HG03108 (cell line): ENCODE results near the gene PAX5.

Experiments used
- ATAC-seq: cut with Tn5 transposase; IDR thresholded peaks from one replicate; pipeline ENCODE4 v1.9.1; 2021; ENCODE audit warnings: moderate library complexity; ENCODE audit not compliant: unreplicated experiment

Gene PAX5

DNA sequence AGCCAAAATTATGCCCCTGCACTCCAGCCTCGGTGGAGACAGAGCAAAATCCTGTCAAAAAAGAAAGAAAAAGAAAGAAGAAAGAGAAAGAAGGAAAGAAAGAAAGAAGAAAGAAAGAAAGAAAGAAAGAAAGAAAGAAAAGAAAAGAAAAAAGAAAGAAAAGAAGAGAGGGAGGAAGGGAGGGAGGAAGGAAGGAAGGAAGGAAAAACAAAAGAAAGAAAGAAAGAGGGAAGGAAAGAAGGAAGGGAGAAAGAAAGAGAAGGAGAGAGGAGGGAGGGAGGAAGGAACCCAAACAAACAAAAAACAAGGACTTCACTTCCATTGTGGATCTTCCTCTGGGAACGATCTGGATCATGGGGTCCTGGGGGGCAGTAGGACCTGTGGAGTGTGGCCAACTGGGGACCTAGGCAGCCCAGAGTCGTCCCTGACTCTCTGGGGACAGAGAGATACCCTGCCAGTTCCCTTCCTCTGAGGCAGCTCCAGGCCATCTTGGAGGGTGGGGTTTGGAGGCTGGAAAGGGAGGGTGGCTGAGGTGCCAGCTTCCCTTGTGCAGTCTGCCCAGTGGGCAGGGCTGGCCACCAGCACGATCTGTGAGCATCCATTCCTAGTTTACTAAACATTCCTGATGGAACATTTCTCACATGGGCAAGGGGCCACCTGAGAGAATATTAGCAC lies 216.8 kb downstream of the PAX5 start:
- ATAC-seq: no peak

DNA sequence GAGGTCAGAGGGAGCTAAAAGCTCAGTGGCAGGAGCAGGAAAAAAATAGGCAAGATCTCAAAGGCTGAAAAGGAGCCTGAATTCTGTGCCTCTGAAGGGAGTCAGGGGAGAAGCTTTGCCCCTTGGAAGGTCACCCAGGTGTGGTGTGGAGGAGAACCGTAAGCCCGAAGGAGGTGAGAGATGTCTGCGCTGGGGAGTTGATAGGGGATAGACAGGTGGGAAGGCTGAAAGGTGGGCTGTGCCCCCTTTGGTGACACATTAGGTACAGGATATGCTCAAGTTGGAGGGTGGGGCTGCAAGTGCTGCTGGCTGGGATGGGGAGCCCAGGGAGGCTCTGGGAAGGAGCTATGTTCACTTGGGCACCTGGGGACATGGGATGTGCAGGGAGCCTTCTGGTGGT lies 217.7 kb downstream of the PAX5 start:
- ATAC-seq: no peak

DNA sequence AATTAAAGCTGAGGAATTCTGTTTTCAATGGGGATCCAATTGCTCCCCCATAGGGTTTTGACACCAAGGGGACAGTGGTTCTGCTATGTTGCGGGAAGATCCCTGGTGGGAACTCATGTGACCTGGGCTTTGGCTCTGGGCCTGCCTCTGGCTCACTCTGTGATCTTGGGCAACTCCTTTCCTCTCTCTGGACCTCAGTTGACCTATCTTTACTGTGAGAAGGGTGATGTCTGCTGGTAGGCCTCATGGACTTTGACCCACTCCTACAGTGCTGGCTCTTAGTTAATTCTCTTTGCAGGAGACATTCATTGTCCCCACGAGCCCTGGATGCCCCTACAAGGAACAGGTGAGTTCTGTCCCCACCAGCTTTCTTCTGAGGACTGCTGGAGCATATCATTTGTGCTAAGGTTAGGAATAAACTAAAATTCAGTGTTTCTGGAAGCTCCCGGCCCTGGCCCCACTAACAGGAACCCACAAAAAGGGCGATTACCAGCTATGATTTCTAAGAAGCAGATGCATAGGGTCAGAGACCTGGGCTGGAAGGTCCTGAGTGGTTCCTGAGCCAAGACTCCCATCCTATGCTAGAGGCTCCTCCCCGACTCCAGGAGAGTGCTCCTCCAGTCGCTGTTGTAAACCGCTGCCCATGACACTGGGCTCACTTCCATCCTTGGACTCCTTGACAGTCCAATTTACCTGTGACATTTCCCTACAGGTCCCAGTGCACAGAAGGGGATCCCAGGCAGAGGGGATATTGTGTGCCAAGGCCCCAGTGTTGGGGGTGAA lies 218.3 kb downstream of the PAX5 start:
- no peak for ATAC-seq

DNA sequence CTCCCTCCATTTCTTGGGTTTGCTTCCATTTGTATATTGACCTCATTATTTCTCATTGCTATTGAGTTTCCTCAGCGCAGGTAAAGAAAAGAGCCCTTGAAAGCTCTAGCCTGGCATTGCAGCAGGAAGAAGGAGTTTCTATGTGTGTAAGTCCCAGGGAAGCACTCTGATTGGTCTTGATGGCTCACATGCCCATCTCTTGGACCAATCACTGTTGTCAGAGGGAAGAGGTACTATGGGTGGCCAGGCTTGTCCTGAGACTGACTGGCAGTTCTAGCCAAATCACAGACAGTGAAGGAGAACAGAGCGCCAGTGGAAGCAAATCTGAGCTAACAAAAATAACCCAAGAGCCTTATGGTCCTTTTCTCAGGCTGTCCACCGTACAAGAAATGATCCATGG lies 219.0 kb downstream of the PAX5 start:
- ATAC-seq: no peak

DNA sequence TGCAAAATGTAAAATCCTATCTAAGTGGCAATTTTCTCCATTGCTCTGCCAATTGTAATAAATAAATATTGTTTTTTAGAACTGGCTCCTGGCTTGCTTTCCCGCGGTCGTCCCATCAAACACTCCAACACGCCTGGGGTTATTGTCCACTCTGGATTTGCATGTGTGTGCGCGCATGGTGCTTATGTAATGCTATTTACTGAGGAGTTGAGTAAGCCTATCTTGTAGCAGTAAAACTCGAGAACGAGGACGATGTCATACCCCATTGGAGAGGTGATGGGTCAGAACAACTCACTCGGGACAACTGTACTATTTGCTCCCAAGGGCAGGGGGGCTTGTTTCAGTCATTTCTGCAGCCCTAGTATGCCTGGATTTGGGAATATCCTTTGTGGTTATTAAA lies 220.9 kb downstream of the PAX5 start:
- no peak for ATAC-seq

DNA sequence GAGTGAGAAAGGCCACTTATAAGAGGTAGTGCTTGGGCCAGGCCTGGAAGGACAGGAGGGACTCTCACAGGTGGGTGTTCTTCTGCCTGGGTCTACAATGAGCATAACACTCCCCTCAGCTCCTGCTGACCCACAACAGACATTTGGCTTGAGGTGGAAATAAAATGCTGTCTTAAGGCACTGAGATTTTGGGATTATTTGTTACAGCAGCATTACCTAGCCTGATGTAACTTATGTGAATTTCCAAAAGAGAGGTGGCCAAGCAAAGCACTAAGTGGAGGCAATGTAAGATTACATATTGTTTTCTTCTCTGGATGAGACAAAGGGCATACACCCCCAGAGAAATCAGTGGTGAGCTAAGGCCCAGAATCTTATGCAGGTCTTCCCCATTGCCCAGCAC lies 221.5 kb downstream of the PAX5 start:
- no peak for ATAC-seq

DNA sequence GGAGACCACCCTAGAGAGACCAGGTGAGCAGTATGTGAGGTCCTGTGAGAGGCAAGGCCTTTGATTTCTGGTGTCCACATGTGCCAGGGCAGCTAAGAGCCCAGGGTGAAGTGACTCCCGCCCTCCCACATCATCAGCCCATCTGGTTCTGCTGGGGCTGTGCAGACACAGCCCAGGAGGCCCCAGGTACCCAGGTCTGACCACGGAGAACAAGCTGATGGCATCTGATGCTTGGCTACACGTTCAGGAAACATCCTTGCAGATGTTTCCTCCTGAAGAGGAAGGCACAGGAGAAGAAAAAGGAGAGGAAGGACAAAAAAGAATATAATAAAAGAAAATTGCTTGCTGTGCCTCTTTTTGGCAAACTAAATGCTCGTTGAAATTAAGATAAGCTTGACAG lies 225.8 kb downstream of the PAX5 start:
- no peak for ATAC-seq

DNA sequence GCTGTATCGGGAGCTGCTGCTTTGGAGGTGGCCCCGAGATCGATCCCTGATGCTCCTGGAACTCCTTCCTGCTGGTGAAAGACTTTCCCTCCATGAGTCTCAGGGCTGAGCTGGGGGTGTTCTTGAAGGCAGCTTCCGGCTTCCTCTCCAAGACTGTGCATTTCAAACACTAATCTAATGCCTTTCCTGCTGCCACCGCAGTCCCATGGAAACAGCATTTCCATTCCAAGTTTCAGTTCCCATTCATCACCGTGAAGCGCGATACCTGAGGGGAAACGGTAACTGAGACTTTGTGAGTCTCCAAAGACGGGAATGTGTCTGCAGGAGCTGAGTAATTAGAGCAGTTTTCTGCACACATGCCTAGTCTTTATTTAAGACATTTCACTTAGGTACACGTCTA lies 230.1 kb downstream of the PAX5 start:
- no peak for ATAC-seq

DNA sequence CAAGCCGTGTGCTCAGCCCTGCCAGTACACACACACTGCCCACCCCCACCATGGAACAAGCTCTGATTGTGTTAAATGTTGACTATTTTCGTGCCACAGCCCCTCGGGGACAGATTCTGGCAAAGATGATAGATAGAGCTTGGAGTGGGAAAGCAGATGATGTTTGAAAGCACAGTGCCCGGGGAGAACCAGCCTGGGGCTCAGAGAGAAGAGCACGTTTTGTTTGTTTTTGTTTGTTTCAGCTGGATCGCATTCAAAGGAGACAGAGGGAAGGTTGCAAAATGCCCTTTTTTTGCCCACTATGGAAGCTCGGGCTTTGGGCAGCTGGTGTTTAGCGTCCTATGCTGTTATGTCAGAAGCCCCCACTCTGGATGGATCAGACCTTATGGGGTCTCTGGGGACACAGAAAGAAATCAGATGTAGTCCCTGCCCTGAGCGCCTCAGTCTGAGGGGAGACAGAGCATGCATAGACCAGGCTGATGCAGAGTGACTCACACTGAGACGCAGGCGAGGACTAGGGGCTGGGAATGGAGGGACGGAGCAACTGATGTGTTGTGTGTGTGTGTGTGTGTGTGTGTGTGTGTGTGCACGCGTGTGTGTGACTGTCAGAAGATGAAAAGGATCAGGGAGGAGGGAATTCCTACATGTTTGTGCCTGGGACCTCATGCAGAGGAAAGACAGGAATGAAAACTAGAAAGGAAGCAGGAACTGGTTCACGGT lies 231.7 kb downstream of the PAX5 start:
- ATAC-seq: no peak

DNA sequence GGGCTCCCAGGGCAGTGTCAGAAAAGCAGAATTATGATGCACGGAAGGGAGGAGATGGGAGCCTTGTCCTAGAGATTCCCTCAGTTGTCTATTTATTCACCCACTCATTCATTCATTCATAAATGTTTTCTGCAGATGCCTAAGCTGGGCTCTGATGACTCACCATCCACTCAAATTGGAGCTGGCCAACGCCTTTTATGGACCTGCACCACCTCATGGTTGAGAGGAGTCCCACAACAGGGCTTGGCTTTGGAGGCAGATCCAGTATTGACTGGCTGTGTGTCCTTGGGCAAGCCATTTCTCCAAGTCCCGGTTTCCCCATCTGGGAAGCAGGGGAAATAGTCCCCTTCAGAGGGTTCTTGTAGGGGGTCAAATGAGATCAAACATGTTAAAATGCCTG lies 233.6 kb downstream of the PAX5 start:
- ATAC-seq: no peak

DNA sequence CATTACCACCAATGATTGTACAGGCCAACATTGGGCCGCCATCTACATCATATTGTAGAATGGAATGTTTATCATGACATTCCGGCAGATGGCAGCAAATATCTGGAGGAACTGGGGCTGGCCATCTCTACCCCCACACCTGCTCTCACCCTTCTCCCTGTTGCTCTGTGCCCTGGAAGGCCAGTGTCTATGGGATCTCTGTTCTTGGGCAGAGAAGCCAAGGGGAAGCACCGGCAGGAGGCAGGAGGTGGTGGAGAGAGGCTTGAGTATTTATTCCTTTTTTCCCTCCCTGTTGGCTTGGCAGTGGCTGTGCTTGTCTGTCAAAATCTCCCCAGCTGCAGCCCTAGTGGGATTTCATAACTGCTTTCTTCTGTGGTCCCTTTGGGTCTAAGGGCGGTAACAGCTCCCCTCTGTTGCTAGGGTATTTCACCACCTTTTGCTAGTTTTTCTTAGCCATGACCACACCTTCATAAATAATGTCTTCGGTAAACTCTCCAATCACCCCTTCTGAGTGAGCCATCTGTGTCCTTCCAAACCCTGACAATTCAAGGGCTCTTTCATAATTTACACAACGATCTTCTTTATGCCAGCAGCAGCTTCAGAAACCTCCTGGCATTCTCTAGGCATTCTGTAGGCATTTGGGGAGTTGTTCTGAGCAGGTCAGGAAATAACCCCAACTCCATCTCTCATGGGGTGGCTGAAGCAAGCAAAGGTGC lies 235.6 kb downstream of the PAX5 start:
- ATAC-seq: no peak

DNA sequence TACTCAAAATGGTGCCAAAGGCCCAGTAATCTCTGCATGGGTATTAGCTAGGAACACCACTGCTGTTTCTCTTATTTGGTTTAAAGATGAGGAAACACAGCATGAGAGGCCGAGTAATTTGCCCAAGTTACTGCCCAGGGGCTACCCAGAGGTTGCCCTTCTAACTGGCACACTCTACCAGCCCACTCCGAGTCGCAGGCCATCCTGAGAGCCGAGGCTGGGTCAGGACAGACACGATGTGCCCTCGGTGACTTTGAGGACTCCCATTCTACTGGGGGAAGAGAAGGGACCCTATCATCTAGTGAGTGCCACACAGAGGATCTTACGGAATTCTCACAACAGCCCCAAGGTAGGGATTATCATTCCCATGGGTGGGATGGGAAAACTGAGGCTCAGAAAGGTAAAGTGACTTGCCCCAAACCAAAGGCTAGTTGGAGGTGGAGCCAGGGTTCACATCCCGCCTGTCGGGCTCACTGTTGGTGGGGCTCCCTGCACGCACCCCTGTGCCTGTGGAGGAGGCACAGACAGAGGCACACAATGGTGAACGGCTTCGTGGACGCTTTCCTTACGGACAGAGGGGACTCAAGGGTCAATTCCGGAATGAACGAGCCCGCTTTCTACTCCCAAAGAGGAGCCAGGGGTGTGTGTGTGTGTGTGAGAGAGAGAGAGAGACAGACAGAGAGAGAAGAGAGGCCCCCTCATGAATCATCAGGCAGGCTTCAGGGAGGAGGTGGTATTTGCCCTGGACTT lies 236.4 kb downstream of the PAX5 start:
- ATAC-seq: no peak

DNA sequence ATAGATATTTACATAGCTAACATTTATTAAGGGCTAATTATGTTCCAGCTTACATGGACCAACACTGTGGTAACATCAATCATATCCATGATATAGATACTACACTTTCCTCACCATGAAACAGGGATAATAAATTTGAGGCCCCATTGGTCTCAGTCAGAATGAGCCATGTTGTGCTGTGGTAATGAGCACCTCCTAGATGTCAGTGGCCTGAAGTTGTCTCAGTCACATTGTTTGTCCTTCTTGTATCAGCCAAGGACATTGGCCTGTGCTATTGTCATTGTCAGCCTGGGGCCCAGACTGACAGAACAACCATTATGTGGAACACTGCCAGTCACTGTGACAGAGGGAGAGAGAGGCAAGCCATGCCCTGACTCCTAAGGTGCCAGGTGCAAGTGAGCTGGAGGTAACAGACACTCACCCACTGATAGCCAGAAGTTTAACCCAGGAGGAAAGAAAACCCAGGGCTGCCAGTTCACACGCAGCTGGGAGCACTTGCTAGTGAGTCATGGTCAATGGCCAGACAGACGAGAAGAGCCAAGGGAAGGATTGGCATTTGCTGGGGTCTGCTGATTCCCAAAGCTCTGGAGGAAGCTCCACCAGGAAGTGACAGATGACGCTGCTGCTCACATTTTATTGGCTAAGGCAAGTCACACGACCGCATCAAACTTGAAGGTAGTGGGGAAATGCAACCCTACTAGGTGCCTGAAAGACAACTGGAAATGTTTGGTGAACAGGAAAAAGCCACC lies 237.2 kb downstream of the PAX5 start:
- no peak for ATAC-seq

DNA sequence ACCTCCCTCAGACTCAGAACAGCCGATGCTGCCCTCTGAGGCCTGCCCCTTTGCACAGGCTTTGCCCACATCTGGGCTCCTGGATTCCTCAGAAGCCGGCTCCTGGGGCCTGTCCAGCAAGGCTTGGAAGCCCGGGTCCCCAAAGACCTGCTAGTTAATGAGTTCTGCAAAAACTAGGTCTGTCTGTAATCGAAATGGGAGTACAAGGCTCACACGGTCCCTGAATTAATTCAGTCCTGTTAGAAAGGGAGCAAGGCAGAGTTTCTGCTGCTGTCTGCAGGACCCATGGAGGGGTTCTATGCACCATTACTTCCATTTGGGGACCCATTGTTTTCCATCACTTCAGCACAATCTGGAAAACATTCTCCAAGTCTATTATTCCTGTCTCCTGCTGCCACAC lies 239.6 kb downstream of the PAX5 start:
- no peak for ATAC-seq

DNA sequence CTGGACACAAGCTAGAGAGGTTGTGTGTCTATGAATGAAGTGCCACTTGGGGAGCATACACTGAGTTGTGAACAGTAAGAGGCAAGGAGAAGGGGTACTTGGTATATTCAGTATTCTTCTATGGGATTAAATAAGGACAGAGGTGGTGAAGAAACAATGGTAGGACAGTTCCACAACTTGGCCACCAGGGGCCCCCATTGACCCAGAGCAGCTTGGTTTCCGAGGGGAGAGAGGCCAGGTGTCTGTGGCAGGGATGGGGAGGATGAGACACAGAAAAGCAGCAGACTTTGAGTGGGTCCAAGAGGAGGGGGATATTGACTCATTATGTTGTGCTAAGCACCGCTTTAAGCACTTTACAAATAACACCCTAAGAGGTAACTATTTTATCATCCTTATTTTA lies 240.8 kb downstream of the PAX5 start:
- ATAC-seq: no peak

DNA sequence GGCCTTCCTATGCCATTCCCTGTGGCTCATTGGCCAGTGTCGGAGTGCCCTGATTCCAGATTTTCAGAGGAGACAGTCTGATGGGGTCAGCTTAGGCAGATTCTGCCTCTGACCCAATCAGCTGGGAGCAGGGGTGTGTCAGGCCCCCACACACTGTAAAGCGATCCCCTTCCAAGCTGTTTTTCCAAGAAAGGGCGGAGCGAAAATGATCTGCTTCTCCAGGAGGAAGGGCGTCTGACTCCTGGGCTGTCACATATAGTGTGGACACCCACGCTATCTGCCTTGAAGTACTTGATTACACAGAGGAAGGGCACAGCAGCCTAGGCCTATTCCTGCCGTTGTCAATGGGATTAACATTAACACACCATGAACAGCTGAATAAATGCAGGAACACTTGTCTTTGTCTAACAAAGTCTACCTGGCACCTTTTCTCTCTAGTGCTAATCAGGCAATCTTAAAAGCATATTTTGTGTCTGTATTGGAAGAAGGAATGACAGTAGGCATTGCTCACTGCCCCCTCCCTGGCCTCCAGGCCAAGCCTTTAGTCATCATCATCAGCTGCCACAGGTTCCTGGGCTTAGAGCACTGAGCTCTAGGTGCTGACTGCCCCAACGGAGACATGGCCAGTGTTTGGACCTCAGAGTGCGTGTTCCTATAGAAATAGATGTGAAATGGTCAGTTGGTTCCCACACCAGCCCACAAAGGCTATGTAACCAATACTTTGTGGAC lies 242.7 kb downstream of the PAX5 start:
- no peak for ATAC-seq

DNA sequence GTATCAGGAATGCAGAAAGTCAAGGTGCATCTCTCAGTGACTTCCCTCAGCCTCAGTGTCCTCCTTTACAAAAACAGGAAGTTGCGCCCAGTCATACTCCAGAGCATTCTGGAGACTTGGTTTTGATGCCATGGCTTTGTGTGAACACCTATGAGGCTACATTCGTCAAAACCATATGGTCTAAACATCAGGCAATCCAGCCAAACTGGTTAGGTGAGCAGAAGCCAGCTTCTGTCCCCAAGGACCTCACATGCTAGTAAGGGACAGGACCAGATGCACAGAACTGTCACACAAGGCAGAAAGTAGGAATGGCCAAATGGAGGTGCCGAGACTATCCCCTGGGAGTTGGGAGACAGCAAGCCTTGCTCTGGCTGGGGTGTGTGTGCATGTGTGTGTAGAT lies 244.2 kb downstream of the PAX5 start:
- no peak for ATAC-seq

DNA sequence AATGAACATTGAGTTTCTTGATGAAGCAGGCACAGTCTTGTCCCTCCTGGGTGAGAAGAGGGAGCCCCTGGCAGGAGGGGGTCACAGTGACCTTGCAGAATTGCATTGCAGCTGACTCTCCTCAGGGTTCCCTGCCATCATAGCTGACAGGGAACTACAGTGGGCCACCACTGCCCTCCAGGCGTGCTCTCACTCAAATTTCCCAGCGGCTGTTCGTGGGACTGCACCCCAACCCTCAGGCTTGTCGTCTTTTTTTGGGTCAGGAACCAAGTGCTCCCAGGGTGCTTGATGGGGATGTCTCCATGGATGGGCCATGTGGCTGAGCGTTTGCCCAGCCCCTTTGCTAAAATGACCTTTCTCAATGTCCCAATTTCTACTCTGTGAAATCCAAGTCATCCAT lies 245.5 kb downstream of the PAX5 start:
- no peak for ATAC-seq

DNA sequence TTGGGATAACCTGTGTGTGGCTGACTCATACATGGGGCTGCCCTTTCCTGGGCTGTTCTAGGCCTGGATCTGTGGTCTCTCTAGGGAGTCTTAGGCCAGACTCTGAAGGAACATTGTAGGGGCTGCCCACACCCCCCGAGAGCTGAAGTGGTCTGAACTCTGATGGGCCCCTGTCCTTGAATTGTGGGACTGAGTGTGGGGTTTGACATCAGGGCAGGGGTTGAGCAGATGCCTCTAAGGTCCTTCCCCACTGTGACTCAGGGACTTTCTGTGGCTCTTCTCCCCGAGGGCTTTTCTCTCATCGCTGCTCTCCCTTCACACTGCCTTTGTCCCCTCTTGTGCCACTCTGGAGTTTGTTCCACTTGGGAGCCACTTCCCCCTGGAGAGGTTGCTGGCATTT lies 246.4 kb downstream of the PAX5 start:
- no peak for ATAC-seq
